Measurements from ENCODE around the gene BMPR1A.

The BMPR1A gene

DNA sequence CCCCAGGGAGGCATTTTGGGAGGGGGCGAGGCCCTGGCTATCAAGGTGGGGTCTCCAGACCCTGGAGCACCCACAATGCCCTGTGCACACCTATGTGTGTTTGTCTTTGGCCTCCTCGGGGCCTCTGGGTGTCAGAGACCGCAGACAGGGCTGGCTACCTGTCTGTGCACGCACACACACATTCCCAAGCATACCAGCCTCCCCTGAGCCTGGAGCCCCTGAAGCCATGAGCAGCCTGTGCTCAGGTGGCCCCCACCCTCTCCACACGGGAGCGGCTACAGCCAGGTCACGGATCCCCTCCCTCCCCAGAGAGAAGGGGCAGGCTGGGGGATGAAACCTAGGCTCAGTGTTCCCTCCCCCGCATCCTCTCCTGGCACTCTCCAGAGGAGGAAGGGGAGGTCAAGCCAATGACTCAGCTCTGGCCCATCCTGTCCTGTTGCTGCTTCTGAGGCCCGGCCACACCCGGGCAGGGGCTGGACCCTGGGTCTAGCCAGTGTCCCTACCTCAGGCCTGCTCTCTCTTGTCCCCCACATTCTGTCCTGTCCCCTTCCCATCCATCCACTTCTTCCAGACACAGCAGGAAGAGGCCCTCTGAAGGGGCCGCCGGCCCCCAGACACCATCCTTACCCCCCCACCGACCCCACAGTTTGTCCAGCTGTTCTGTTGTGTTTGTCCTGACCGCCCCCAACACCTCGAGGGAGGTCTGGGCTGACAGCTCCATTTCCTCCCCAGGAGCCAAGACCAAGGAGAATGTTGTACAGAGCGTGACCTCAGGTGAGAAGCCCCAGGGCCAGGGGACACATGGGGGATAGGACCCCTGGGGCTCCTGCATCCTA, 202.7 kb downstream of the BMPR1A start:
- TF ChIP-seq, protein P1, sequence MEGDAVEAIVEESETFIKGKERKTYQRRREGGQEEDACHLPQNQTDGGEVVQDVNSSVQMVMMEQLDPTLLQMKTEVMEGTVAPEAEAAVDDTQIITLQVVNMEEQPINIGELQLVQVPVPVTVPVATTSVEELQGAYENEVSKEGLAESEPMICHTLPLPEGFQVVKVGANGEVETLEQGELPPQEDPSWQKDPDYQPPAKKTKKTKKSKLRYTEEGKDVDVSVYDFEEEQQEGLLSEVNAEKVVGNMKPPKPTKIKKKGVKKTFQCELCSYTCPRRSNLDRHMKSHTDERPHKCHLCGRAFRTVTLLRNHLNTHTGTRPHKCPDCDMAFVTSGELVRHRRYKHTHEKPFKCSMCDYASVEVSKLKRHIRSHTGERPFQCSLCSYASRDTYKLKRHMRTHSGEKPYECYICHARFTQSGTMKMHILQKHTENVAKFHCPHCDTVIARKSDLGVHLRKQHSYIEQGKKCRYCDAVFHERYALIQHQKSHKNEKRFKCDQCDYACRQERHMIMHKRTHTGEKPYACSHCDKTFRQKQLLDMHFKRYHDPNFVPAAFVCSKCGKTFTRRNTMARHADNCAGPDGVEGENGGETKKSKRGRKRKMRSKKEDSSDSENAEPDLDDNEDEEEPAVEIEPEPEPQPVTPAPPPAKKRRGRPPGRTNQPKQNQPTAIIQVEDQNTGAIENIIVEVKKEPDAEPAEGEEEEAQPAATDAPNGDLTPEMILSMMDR (IDR thresholded peaks at IDR 0.05): no peak
- peaks cover 0 to 6% (median 0%) of the 10 kb centered on the region in 3 donors for H3K36me3 ChIP-seq
- no peaks in the 10 kb centered on the region for H3K9me3 ChIP-seq
- intact Hi-C loops (cut with DNase I; ENCODE audit: low total_unique reads): no loop called here
- H3K4me1 ChIP-seq: peaks cover 7 to 79% (median 76%) of the 10 kb centered on the region in 4 donors
- DNase-seq: peak; percentile 68 to 88
- H3K27me3 ChIP-seq: no peaks in the 10 kb centered on the region
- H3K27ac ChIP-seq: peak overlapping the region; percentile 91 to 94
- peak overlapping the region; percentile 49 to 50 for H3K4me3 ChIP-seq

DNA sequence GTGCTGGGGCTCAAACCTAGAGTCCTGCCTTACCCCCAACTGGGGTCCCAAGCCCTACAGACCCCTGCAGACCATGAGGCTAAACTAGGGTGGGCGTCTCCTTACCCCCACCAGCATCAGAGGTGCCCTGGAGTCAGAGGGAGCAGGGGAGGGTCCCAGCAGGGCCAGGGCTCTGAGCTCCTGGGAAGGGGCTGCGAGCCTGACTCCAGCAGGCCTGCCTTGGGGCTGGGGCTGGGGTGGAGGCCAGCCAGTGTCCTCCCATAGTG, 203.3 kb downstream of the BMPR1A start:
- H3K4me1 ChIP-seq: peaks cover 5 to 79% (median 77%) of the 10 kb centered on the region in 4 donors
- intact Hi-C loops (cut with DNase I; ENCODE audit: low total_unique reads): loop anchor here (10.0 kb wide), 1 partner anchor 135 kb away; the partner anchor contains the start of genes GLUD1 and SHLD2

DNA sequence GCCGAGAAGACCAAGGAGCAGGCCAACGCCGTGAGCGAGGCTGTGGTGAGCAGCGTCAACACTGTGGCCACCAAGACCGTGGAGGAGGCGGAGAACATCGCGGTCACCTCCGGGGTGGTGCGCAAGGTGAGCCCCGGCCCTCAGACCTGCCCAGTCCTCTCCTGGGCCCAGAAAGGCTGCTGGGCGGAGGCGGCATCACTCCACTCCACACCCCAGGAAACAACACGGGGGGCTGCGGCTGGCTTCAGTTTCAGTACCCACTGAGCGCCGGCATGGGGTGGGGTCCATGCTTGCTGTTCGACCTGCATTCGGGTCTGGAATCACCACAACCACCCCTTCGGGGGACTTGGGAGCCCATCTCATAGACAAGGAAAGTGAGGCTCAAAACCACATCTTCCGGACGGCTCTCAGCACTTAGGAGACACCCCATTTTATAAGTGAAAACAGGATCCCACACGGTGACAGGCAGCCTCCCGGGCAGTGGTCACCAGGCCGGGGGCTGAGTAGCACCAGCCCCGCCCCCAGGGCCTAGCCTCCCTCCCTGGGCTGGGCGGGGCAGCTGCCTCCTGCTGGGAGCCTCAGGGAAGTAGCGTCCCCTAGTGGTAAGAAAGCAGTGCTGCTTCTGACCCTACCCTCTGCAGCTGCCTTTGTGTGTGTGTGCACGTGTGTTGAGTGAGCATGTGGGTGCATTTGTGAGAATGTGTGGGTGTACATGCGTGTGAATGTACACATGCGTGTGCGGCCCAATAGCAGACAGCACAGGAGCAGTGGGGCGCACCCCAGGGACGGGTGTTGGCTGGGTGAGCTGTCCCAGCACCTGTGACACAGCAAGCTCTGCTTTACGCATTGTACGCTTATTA, 203.8 kb downstream of the BMPR1A start:
- TF ChIP-seq, protein P1 (IDR thresholded peaks at IDR 0.05): peak; percentile 99
- Histone ChIP-seq H3K27ac (peak overlapping the region; percentile 91 to 94), H3K36me3 (peaks cover 0 to 6% (median 0%) of the 10 kb centered on the region in 3 donors), H3K27me3 (no peaks in the 10 kb centered on the region), H3K4me3 (peak overlapping the region; percentile 49 to 50), H3K9me3 (no peaks in the 10 kb centered on the region), H3K4me1 (peaks cover 5 to 78% (median 74%) of the 10 kb centered on the region in 4 donors)
- peak; percentile 50 to 84 for DNase-seq
- intact Hi-C loops (cut with DNase I; ENCODE audit: low total_unique reads): loop anchor here (10.0 kb wide), 1 partner anchor 135 kb away; the partner anchor contains the start of genes GLUD1 and SHLD2

More for the DNA sequence above, 203.3 kb downstream of the BMPR1A start:
- Histone ChIP-seq H3K9me3 (no peaks in the 10 kb centered on the region), H3K36me3 (peaks cover 0 to 6% (median 0%) of the 10 kb centered on the region in 3 donors), H3K27ac (peak overlapping the region; percentile 91 to 94), H3K4me3 (peak overlapping the region; percentile 49 to 50), H3K27me3 (no peaks in the 10 kb centered on the region)
- peak in 1 of 2 donors; percentile 19 for DNase-seq
- TF ChIP-seq, protein P1 (IDR thresholded peaks at IDR 0.05): no peak

DNA sequence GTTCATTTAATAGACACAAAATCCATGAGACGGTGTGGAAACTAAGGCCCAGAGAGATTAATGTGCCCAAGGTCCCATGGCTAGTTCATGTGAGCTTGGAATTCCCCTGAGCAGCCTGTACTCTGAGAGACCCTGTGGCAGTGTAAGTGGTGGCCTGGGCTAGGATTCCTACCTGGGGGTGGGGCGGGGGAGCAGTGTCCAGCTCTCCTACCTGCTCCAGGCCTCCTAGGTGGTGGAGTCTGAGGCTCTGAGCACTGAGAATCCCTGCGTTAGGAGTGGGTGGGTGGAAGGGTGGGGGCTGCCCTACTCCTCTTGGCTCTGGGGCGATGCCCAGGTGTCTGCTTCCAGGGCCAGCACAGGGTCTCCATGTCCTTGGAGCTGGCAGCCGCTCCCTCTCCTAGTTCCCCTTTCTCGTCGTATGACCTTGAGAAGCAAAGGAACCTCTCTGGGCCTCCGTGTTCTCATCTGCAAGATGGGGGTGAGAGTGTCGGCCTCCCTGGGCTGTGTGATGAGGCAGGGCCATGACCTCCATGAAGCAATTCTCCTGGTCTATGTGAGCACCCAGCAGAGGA, 204.5 kb downstream of the BMPR1A start:
- H3K9me3 ChIP-seq: no peaks in the 10 kb centered on the region
- peak overlapping the region in 1 of 2 donors; percentile 50 for H3K4me3 ChIP-seq
- no peaks in the 10 kb centered on the region for H3K27me3 ChIP-seq
- peak overlapping the region; percentile 91 to 94 for H3K27ac ChIP-seq
- TF ChIP-seq, protein P1 (IDR thresholded peaks at IDR 0.05): no peak
- intact Hi-C loops (cut with DNase I; ENCODE audit: low total_unique reads): loop anchor here (10.0 kb wide), 1 partner anchor 134 kb away; the partner anchor contains the start of genes GLUD1 and SHLD2
- DNase-seq: peak; percentile 16 to 61
- peaks cover 5 to 78% (median 72%) of the 10 kb centered on the region in 4 donors for H3K4me1 ChIP-seq
- peaks cover 0 to 6% (median 0%) of the 10 kb centered on the region in 3 donors for H3K36me3 ChIP-seq

DNA sequence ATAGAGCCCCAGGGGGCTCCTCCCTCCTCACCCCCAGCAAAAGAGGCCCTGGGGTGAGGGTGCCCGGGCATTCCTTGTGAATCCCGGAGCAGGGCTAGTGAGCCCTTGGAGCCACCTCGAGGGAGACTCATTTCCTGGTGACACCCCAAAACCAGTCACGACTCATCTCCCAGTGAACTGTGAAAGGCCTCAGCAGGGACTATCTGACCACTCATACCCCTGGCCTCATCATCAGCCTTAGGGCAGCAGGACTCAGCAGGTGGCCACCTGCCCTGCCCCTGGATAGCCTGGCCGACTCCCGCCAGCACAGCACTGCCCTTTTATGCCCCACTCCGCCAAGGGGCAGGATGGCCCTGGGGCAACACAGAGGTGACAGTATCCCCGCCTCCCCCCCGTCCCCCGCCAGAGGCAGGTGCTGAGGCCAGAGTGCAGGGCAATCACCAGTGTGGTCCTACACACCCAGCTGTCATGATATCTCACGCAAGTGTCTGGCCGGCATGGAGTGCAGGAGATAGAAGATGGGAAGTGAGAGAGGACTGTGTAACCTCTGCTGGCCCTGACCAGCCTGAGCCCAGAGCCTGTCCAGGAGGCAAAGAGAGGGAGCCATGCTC, 205.2 kb downstream of the BMPR1A start:
- peaks cover 5 to 78% (median 72%) of the 10 kb centered on the region in 4 donors for H3K4me1 ChIP-seq
- DNase-seq: peak; percentile 20 to 61
- TF ChIP-seq, protein P1 (IDR thresholded peaks at IDR 0.05): no peak
- H3K27ac ChIP-seq: peak overlapping the region in 1 of 2 donors; percentile 100
- no peak overlapping the region for H3K4me3 ChIP-seq
- no peaks in the 10 kb centered on the region for H3K27me3 ChIP-seq
- intact Hi-C loops (cut with DNase I; ENCODE audit: low total_unique reads): loop anchor here (2.0 to 10.0 kb wide), 2 partner anchors 19 to 133 kb away; partner anchors contain the start of genes GLUD1 and SHLD2
- no peaks in the 10 kb centered on the region for H3K9me3 ChIP-seq
- peaks cover 0 to 6% (median 0%) of the 10 kb centered on the region in 3 donors for H3K36me3 ChIP-seq
